H9 (cell line): Measurements from ENCODE around the gene PPP2CA. TPM values are rescaled to one million over a fixed set of nuclear protein-coding genes. Genes with fewer than 3 reads are reported as not detected.
A peak's percentile ranks its signal among the peaks of the same experiment; 100 is the strongest.
"Not testable (repeated sequence)": the region's sequence is repeated elsewhere in the genome, so short reads cannot be mapped to it uniquely, and the experiment has no call there.

ENCODE experiments used
- DNase-seq: peaks from one replicate; pipeline ENCODE4 v3.0.0-alpha.2; 2017
- H2AFZ ChIP-seq: one replicate; pipeline ENCODE4 v1.6.1; 2013; ENCODE audit warnings: mild to moderate bottlenecking, low read length, control low read depth, moderate library complexity
- H2AK5ac ChIP-seq: 2 replicates; pipeline ENCODE4 v1.6.1; 2013; ENCODE audit warnings: low read length, control low read depth, mixed read lengths; ENCODE audit not compliant: insufficient read length
- H2BK120ac ChIP-seq: one replicate; pipeline ENCODE4 v1.6.1; 2013; ENCODE audit warnings: low read depth, mild to moderate bottlenecking, low read length, control low read depth, inconsistent platforms; ENCODE audit not compliant: poor library complexity, severe bottlenecking
- H2BK12ac ChIP-seq: 2 replicates; pipeline ENCODE4 v1.6.1; 2013; ENCODE audit warnings: low read length, control low read depth, mixed read lengths, low read depth; ENCODE audit not compliant: insufficient read length
- H2BK15ac ChIP-seq: 2 replicates; pipeline ENCODE4 v1.6.1; 2013; ENCODE audit warnings: low read depth, low read length, control low read depth
- H2BK20ac ChIP-seq: one replicate; pipeline ENCODE4 v1.6.1; 2013; ENCODE audit warnings: low read depth, mild to moderate bottlenecking, low read length, control low read depth, inconsistent platforms; ENCODE audit not compliant: poor library complexity, severe bottlenecking
- H2BK5ac ChIP-seq: 2 replicates; pipeline ENCODE4 v1.6.1; 2013; ENCODE audit warnings: low read length, control low read depth, mixed read lengths; ENCODE audit not compliant: insufficient read length
- H3K14ac ChIP-seq: 2 replicates; pipeline ENCODE4 v1.6.1; 2013; ENCODE audit warnings: low read length, control low read depth; ENCODE audit not compliant: insufficient read depth
- H3K18ac ChIP-seq: 2 replicates; pipeline ENCODE4 v1.6.1; 2013; ENCODE audit warnings: low read depth, mild to moderate bottlenecking, mixed read lengths, low read length, control low read depth; ENCODE audit not compliant: insufficient read length
- H3K23ac ChIP-seq: 2 replicates; pipeline ENCODE4 v1.6.1; 2013; ENCODE audit warnings: low read length, control low read depth, mixed read lengths, low read depth; ENCODE audit not compliant: insufficient read length
- H3K23me2 ChIP-seq: 2 replicates; pipeline ENCODE4 v1.6.1; 2013; ENCODE audit warnings: low read depth, mild to moderate bottlenecking, mixed read lengths, low read length, control low read depth; ENCODE audit not compliant: insufficient read length, poor library complexity, severe bottlenecking
- H3K27ac ChIP-seq: 2 replicates; pipeline ENCODE4 v1.5.1; 2013; ENCODE audit warnings: low read length, control low read depth, mixed read lengths, low read depth; ENCODE audit not compliant: insufficient read length
- H3K27me3 ChIP-seq: 2 replicates; pipeline ENCODE4 v1.6.1; 2013; ENCODE audit warnings: low read length, control low read depth, inconsistent platforms; ENCODE audit not compliant: insufficient read depth
- H3K4ac ChIP-seq: 2 replicates; pipeline ENCODE4 v1.6.1; 2013; ENCODE audit warnings: low read depth, mild to moderate bottlenecking, control low read depth, inconsistent platforms, low read length, moderate library complexity
- H3K4me1 ChIP-seq: 2 replicates; pipeline ENCODE4 v1.6.1; 2013; ENCODE audit warnings: low read length, control low read depth, inconsistent platforms; ENCODE audit not compliant: insufficient read depth
- H3K4me2 ChIP-seq: 2 replicates; pipeline ENCODE4 v1.6.1; 2013; ENCODE audit warnings: low read length, control low read depth, mixed read lengths; ENCODE audit not compliant: insufficient read length, insufficient read depth
- H3K56ac ChIP-seq: 2 replicates; pipeline ENCODE4 v1.6.1; 2013; ENCODE audit warnings: low read depth, mild to moderate bottlenecking, mixed read lengths, low read length, control low read depth; ENCODE audit not compliant: insufficient read length
- H3K79me1 ChIP-seq: 2 replicates; pipeline ENCODE4 v1.6.1; 2013; ENCODE audit warnings: low read depth, mild to moderate bottlenecking, moderate library complexity, low read length, control low read depth, inconsistent platforms; ENCODE audit not compliant: insufficient read depth, poor library complexity, severe bottlenecking
- H3K79me2 ChIP-seq: 2 replicates; pipeline ENCODE4 v1.6.1; 2013; ENCODE audit warnings: low read length, control low read depth, inconsistent platforms; ENCODE audit not compliant: insufficient read depth
- H3K9ac ChIP-seq: 2 replicates; pipeline ENCODE4 v1.6.1; 2013; ENCODE audit warnings: low read length, control low read depth, mixed read lengths; ENCODE audit not compliant: insufficient read length; ENCODE audit errors: extremely low read depth
- H3K9me3 ChIP-seq: one replicate; pipeline ENCODE4 v1.6.1; 2013; ENCODE audit warnings: low read depth, low read length, inconsistent platforms; ENCODE audit not compliant: control insufficient read depth
- H3T11ph ChIP-seq: one replicate; pipeline ENCODE4 v1.6.1; 2013; ENCODE audit warnings: mild to moderate bottlenecking, low read length, control low read depth, inconsistent platforms
- H4K20me1 ChIP-seq: one replicate; pipeline ENCODE4 v1.6.1; 2013; ENCODE audit not compliant: control insufficient read depth, insufficient read length, insufficient read depth
- H4K5ac ChIP-seq: 2 replicates; pipeline ENCODE4 v1.6.1; 2013; ENCODE audit warnings: low read depth, mild to moderate bottlenecking, mixed read lengths, low read length, control low read depth; ENCODE audit not compliant: insufficient read length
- H4K8ac ChIP-seq: replicated peaks from 2 replicates; pipeline ENCODE4 v1.6.1; 2013; ENCODE audit warnings: low read length, control low read depth, mixed read lengths, low read depth; ENCODE audit not compliant: insufficient read length
- H4K91ac ChIP-seq: 2 replicates; pipeline ENCODE4 v1.6.1; 2013; ENCODE audit warnings: low read depth, mild to moderate bottlenecking, moderate library complexity, mixed read lengths, low read length, control low read depth; ENCODE audit not compliant: insufficient read length
- H3K27ac Mint-ChIP-seq, 3 experiments: 2 replicates in 2 of 3; 3 replicates in 1 of 3; pipeline ENCODE4 v1.8.0; 2020 to 2021; ENCODE audit warnings: mixed read lengths in 3 of 3, mild to moderate bottlenecking in 1 of 3, moderate library complexity in 1 of 3
- H3K27me3 Mint-ChIP-seq: 2 replicates; pipeline ENCODE4 v1.8.0; 2021; ENCODE audit warnings: low read depth, mild to moderate bottlenecking, moderate library complexity, mixed read lengths
- H3K36me3 Mint-ChIP-seq, 3 experiments: 2 replicates in 2 of 3; 3 replicates in 1 of 3; pipeline ENCODE4 v1.8.0; 2020 to 2021; ENCODE audit warnings: low read depth in 3 of 3, mixed read lengths in 3 of 3; ENCODE audit not compliant: insufficient read depth in 1 of 3
- H3K4me1 Mint-ChIP-seq, 2 experiments: 2 replicates each; pipeline ENCODE4 v1.8.0; 2020; ENCODE audit warnings: mixed read lengths in 2 of 2
- H3K4me3 Mint-ChIP-seq, 2 experiments: 2 replicates in 1 of 2; 3 replicates in 1 of 2; pipeline ENCODE4 v1.8.0; 2020 to 2021; ENCODE audit warnings: mild to moderate bottlenecking in 2 of 2, mixed read lengths in 2 of 2, moderate library complexity in 1 of 2
- H3K9me3 Mint-ChIP-seq, 2 experiments: 2 replicates in 1 of 2; 3 replicates in 1 of 2; pipeline ENCODE4 v1.8.0; 2020; ENCODE audit warnings: mild to moderate bottlenecking in 2 of 2, mixed read lengths in 2 of 2, moderate library complexity in 1 of 2
- WGBS: extraction: QIAGEN DNeasy Blood & Tissue Kit; methylation state at CpG from one replicate; pipeline ENCODE4 v1.1.7; 2013; ENCODE audit warnings: missing lambda C conversion rate, low lambda C conversion rate, mixed read lengths; ENCODE audit not compliant: insufficient read length; ENCODE audit errors: extremely low coverage; 5-methylcytosine and 5-hydroxymethylcytosine counted together
- total RNA-seq: library from RNA; stranded (reverse); gene quantifications from 2 replicates; pipeline ENCODE4 v1.2.1, GENCODE V29; 2021
- TF ChIP-seq, protein P1 (sequence below): fragments of 200-600 bp; sonication (generic); conservative IDR thresholded peaks from 3 replicates; pipeline ENCODE4 v1.8.0; 2021; ENCODE audit warnings: antibody characterized with exemption, mild to moderate bottlenecking

PPP2CA gene
- total RNA-seq, 1 experiment from 2014 or later: 244 TPM

DNA sequence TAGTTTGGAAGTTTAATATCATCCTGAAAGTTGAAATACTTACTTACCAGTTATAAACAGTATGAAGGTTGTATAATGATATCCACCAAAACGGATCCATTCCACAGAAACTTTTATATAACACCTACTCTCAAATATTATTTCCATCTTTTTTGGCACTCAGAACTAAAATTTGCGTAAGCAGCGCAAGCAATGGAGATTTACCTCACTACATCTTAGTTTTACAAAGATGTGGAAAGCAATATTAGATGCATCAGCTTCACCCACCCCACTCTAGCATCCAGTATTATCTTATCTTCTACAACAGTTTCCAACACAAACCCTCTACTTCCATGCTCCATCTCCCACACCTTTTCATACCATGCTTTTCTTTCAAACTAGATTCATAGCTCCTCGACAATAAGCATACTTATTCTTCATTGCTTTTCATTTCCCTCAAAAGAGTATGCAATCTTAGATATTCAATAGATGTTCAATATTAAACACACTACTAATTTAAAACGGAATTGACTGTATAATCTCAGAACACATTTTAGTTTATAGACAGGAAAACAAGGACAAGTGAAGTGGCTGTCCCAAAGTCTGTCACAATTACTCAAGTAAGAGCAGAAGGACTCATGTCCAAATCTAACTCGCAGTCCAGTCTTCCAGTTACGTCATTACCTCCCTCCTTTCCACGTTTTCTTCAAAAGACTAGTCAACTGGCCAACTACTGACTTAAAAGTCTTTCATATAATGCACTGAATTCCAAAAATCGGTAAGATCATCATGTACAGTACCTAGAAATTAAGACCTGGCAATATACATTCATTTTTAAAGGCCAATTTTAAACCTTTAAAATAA lies 2.2 kb downstream of the PPP2CA start:
- no peak overlapping the region for H4K5ac ChIP-seq
- H2AK5ac ChIP-seq: no peak overlapping the region
- no peak overlapping the region for H2BK120ac ChIP-seq
- H3K79me2 ChIP-seq: peaks cover 65% of the 10 kb centered on the region
- H3K23ac ChIP-seq: no peak overlapping the region
- no peak overlapping the region for H3K14ac ChIP-seq
- peaks cover 2% of the 10 kb centered on the region for H4K20me1 ChIP-seq
- peaks cover 8% of the 10 kb centered on the region for H3K23me2 ChIP-seq
- Mint-ChIP-seq H3K9me3 (no peaks in the 10 kb centered on the region; a peak in 1 of 5 replicates), H3K4me1 (peaks cover 53 to 62% of the 10 kb centered on the region in 2 experiments), H3K36me3 (peaks cover 14 to 43% (median 42%) of the 10 kb centered on the region in 3 experiments), H3K4me3 (peak overlapping the region; percentile 97), H3K27me3 (no peaks in the 10 kb centered on the region), H3K27ac (peak overlapping the region in 1 of 3 experiments; percentile 53; a peak in 3 of 7 replicates)
- no CpG with 5 or more reads among the region's 9 CpGs for WGBS
- H2BK12ac ChIP-seq: no peak overlapping the region
- no peak for DNase-seq
- H4K8ac ChIP-seq: no peak overlapping the region
- no peak overlapping the region for H2BK5ac ChIP-seq
- no peak overlapping the region for H2AFZ ChIP-seq
- H3K9ac ChIP-seq: peak overlapping the region; percentile 99
- no peak overlapping the region for H4K91ac ChIP-seq
- H2BK15ac ChIP-seq: no peak overlapping the region
- H2BK20ac ChIP-seq: no peak overlapping the region
- H3T11ph ChIP-seq: no peak overlapping the region
- no peak overlapping the region for H3K27ac ChIP-seq
- H3K79me1 ChIP-seq: peaks cover 2% of the 10 kb centered on the region
- H3K27me3 ChIP-seq: no peaks in the 10 kb centered on the region
- H3K4me2 ChIP-seq: peak overlapping the region; percentile 80
- H3K9me3 ChIP-seq: no peaks in the 10 kb centered on the region
- TF ChIP-seq, protein P1, sequence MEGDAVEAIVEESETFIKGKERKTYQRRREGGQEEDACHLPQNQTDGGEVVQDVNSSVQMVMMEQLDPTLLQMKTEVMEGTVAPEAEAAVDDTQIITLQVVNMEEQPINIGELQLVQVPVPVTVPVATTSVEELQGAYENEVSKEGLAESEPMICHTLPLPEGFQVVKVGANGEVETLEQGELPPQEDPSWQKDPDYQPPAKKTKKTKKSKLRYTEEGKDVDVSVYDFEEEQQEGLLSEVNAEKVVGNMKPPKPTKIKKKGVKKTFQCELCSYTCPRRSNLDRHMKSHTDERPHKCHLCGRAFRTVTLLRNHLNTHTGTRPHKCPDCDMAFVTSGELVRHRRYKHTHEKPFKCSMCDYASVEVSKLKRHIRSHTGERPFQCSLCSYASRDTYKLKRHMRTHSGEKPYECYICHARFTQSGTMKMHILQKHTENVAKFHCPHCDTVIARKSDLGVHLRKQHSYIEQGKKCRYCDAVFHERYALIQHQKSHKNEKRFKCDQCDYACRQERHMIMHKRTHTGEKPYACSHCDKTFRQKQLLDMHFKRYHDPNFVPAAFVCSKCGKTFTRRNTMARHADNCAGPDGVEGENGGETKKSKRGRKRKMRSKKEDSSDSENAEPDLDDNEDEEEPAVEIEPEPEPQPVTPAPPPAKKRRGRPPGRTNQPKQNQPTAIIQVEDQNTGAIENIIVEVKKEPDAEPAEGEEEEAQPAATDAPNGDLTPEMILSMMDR: no peak
- peaks cover 2% of the 10 kb centered on the region; the same call in 1 of the 2 replicates for H3K4me1 ChIP-seq
- H3K4ac ChIP-seq: no peak overlapping the region
- H3K56ac ChIP-seq: no peak overlapping the region
- H3K18ac ChIP-seq: no peak overlapping the region

DNA sequence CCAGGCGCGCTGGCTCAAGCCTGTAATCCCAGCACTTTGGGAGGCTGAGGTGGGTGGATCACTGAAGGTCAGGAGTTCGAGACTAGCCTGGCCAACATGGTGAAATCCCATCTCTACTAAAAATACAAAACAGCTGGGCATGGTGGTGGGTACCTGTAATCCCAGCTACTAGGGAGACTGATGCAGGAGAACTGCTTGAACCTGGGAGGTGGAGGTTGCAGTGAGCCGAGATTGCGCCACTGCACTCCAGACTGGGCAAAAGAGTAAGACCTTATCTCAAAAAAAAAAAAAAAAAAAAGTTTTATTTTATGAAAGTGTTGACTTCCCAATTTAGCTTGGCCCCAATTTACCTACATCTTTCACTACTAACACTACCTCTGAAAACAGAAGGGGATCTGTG lies 4.2 kb downstream of the PPP2CA start:
- H2BK120ac ChIP-seq, H3K23me2 ChIP-seq, H2AK5ac ChIP-seq, H3K27me3 ChIP-seq, H2BK20ac ChIP-seq, H3K4me1 ChIP-seq, H2AFZ ChIP-seq, H3K14ac ChIP-seq, H4K8ac ChIP-seq, H3K9me3 Mint-ChIP-seq, H3K23ac ChIP-seq, H4K5ac ChIP-seq, H3K4me2 ChIP-seq, H2BK15ac ChIP-seq, H3K4ac ChIP-seq, H2BK12ac ChIP-seq, H2BK5ac ChIP-seq, H3K18ac ChIP-seq, H3K27ac ChIP-seq, H3K9ac ChIP-seq, DNase-seq, H3K79me1 ChIP-seq, H4K20me1 ChIP-seq, H3K56ac ChIP-seq, H3K9me3 ChIP-seq, H4K91ac ChIP-seq, H3T11ph ChIP-seq, H3K27me3 Mint-ChIP-seq: not testable (repeated sequence)
- Mint-ChIP-seq H3K27ac (peak overlapping the region in 1 of 3 experiments; percentile 64; a peak in 2 of 7 replicates), H3K4me3 (peak overlapping the region in 1 of 2 experiments; percentile 18; a peak in 1 of 5 replicates), H3K36me3 (peaks cover 18 to 44% (median 42%) of the 10 kb centered on the region in 3 experiments), H3K4me1 (peaks cover 48 to 51% of the 10 kb centered on the region in 2 experiments)
- H3K79me2 ChIP-seq: peaks cover 80% of the 10 kb centered on the region
- no CpG with 5 or more reads among the region's 5 CpGs for WGBS
